KMS-11 (cell line): ENCODE results near the gene RETSAT.

Experiments used
- H2AFZ ChIP-seq: fragments of 200-600 bp; sonication (generic); 2 replicates; pipeline ENCODE4 v1.6.1; 2016; ENCODE audit warnings: antibody characterized with exemption, mixed run types, low read depth
- H3K27ac ChIP-seq: fragments of 200-600 bp; sonication (generic); 2 replicates; pipeline ENCODE4 v1.6.1; 2016; ENCODE audit warnings: mild to moderate bottlenecking, mixed run types
- H3K27me3 ChIP-seq: fragments of 200-600 bp; sonication (generic); 2 replicates; pipeline ENCODE4 v1.6.1; 2017; ENCODE audit warnings: mild to moderate bottlenecking, low read depth, mixed run types, moderate library complexity; ENCODE audit not compliant: insufficient read depth
- H3K36me3 ChIP-seq: fragments of 200-600 bp; sonication (generic); 2 replicates; pipeline ENCODE4 v1.6.1; 2017; ENCODE audit warnings: mild to moderate bottlenecking, mixed run types; ENCODE audit not compliant: insufficient read depth
- H3K4me1 ChIP-seq: fragments of 200-600 bp; sonication (generic); 2 replicates; pipeline ENCODE4 v1.6.1; 2016; ENCODE audit warnings: mild to moderate bottlenecking, low read depth, mixed run types; ENCODE audit not compliant: poor library complexity, severe bottlenecking
- H3K4me2 ChIP-seq: fragments of 200-600 bp; sonication (generic); 2 replicates; pipeline ENCODE4 v1.7.0; 2016; ENCODE audit warnings: mild to moderate bottlenecking, mixed run types
- H3K4me3 ChIP-seq: fragments of 200-600 bp; sonication (generic); IDR thresholded peaks from 2 replicates; pipeline ENCODE4 v1.6.1; 2017; ENCODE audit warnings: low read depth, low read length, mixed read lengths; ENCODE audit not compliant: insufficient read depth
- H3K79me2 ChIP-seq: fragments of 200-600 bp; sonication (generic); 2 replicates; pipeline ENCODE4 v1.6.1; 2016; ENCODE audit warnings: low read depth, mixed run types; ENCODE audit not compliant: insufficient read depth
- H3K9ac ChIP-seq: fragments of 200-600 bp; sonication (generic); 2 replicates; pipeline ENCODE4 v1.6.1; 2016; ENCODE audit warnings: mild to moderate bottlenecking, mixed run types
- H4K20me1 ChIP-seq: fragments of 200-600 bp; sonication (generic); 2 replicates; pipeline ENCODE4 v1.6.1; 2016; ENCODE audit warnings: mild to moderate bottlenecking, mixed run types; ENCODE audit not compliant: insufficient read depth
- CTCF ChIP-seq: fragments of 200-600 bp; sonication (generic); conservative IDR thresholded peaks from 2 replicates; pipeline ENCODE4 v1.6.1; 2017; ENCODE audit warnings: low read depth, mild to moderate bottlenecking, antibody characterized with exemption, low read length, moderate library complexity, mixed read lengths

The RETSAT gene

GRCh38 chr2:85377083-85377482, 22.8 kb upstream of the RETSAT start:
- Histone ChIP-seq H3K4me2 (no peak overlapping the region), H3K79me2 (no peaks in the 10 kb centered on the region), H4K20me1 (no peaks in the 10 kb centered on the region)

GRCh38 chr2:85376291-85377065, 22.1 kb upstream of the RETSAT start:
- no peak for TF ChIP-seq CTCF
- Histone ChIP-seq H3K4me2 (no peak overlapping the region), H3K9ac (no peak overlapping the region), H3K4me1 (no peaks in the 10 kb centered on the region), H3K27me3 (no peaks in the 10 kb centered on the region), H3K79me2 (no peaks in the 10 kb centered on the region), H4K20me1 (no peaks in the 10 kb centered on the region), H3K27ac (no peak overlapping the region), H3K4me3 (no peak overlapping the region), H3K36me3 (no peaks in the 10 kb centered on the region), H2AFZ (no peak overlapping the region)

More at GRCh38 chr2:85377083-85377482, 22.8 kb upstream of the RETSAT start:
- no peak for TF ChIP-seq CTCF
- no peak overlapping the region for H3K4me3 ChIP-seq
- H3K27me3 ChIP-seq = no peaks in the 10 kb centered on the region
- H3K4me1 ChIP-seq = no peaks in the 10 kb centered on the region
- no peaks in the 10 kb centered on the region for H3K36me3 ChIP-seq
- H2AFZ ChIP-seq = no peak overlapping the region
- H3K9ac ChIP-seq = no peak overlapping the region
- no peak overlapping the region for H3K27ac ChIP-seq

GRCh38 chr2:85371045-85371444, 16.7 kb upstream of the RETSAT start:
- H3K4me1 ChIP-seq = no peaks in the 10 kb centered on the region
- no peak overlapping the region for H2AFZ ChIP-seq
- H3K36me3 ChIP-seq = no peaks in the 10 kb centered on the region
- H3K79me2 ChIP-seq = no peaks in the 10 kb centered on the region
- no peaks in the 10 kb centered on the region for H4K20me1 ChIP-seq
- no peaks in the 10 kb centered on the region for H3K27me3 ChIP-seq
- H3K9ac ChIP-seq = no peak overlapping the region
- H3K27ac ChIP-seq = no peak overlapping the region
- no peak overlapping the region for H3K4me2 ChIP-seq
- H3K4me3 ChIP-seq = no peak overlapping the region
- no peak for TF ChIP-seq CTCF

GRCh38 chr2:85369500-85369899, 15.2 kb upstream of the RETSAT start:
- H3K27ac ChIP-seq = no peak overlapping the region
- no peaks in the 10 kb centered on the region for H3K79me2 ChIP-seq
- no peaks in the 10 kb centered on the region for H4K20me1 ChIP-seq
- no peak for TF ChIP-seq CTCF
- H3K9ac ChIP-seq = no peak overlapping the region
- H2AFZ ChIP-seq = no peak overlapping the region
- no peak overlapping the region for H3K4me2 ChIP-seq
- H3K4me3 ChIP-seq = no peak overlapping the region
- H3K36me3 ChIP-seq = no peaks in the 10 kb centered on the region
- no peaks in the 10 kb centered on the region for H3K4me1 ChIP-seq
- no peaks in the 10 kb centered on the region for H3K27me3 ChIP-seq
